ENCODE measurements around the gene RHEBL1.

GRCh38 chr12:49068879-49069506 is 786 bp downstream of the RHEBL1 start:
- TF ChIP-seq, protein P1, sequence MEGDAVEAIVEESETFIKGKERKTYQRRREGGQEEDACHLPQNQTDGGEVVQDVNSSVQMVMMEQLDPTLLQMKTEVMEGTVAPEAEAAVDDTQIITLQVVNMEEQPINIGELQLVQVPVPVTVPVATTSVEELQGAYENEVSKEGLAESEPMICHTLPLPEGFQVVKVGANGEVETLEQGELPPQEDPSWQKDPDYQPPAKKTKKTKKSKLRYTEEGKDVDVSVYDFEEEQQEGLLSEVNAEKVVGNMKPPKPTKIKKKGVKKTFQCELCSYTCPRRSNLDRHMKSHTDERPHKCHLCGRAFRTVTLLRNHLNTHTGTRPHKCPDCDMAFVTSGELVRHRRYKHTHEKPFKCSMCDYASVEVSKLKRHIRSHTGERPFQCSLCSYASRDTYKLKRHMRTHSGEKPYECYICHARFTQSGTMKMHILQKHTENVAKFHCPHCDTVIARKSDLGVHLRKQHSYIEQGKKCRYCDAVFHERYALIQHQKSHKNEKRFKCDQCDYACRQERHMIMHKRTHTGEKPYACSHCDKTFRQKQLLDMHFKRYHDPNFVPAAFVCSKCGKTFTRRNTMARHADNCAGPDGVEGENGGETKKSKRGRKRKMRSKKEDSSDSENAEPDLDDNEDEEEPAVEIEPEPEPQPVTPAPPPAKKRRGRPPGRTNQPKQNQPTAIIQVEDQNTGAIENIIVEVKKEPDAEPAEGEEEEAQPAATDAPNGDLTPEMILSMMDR (IDR thresholded peaks at IDR 0.05; ENCODE audit: low read depth, low read length, missing input control) = no peak
- TF ChIP-seq RAD21 (IDR thresholded peaks at IDR 0.05) (no peak), SP1 (IDR thresholded peaks at IDR 0.05) (no peak), RXRA (IDR thresholded peaks at IDR 0.05) (no peak), YY1 (IDR thresholded peaks at IDR 0.05) (no peak), EGR1 (IDR thresholded peaks at IDR 0.05; ENCODE audit: low read depth in 2 of 2) (no peak), JUND (IDR thresholded peaks at IDR 0.05) (no peak)
- TF ChIP-seq, protein P2, sequence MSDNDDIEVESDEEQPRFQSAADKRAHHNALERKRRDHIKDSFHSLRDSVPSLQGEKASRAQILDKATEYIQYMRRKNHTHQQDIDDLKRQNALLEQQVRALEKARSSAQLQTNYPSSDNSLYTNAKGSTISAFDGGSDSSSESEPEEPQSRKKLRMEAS (IDR thresholded peaks at IDR 0.05) = no peak
